G401 (cell line): ENCODE results near the gene AADACL4. TPM values are rescaled to one million over a fixed set of nuclear protein-coding genes. Genes with fewer than 3 reads are reported as not detected.

Experiments
- DNase-seq: peaks from one replicate; pipeline ENCODE4 v3.0.0-alpha.2; 2015; ENCODE audit warnings: low spot score
- in situ Hi-C: cut with HindIII; loops from 2 replicates; pipeline ENCODE4 v1.10.0; 2016; ENCODE audit warnings: low sequenced_read_pairs, mixed read lengths
- total RNA-seq: library from RNA; depleted of rRNA; stranded (reverse); fragments of >200 nt; shearing (Covaris generic); gene quantifications from 2 replicates; pipeline ENCODE4 v1.2.3, GENCODE V29; 2014; rRNA removed

The AADACL4 gene
- total RNA-seq = not detected in 2 replicates

DNA sequence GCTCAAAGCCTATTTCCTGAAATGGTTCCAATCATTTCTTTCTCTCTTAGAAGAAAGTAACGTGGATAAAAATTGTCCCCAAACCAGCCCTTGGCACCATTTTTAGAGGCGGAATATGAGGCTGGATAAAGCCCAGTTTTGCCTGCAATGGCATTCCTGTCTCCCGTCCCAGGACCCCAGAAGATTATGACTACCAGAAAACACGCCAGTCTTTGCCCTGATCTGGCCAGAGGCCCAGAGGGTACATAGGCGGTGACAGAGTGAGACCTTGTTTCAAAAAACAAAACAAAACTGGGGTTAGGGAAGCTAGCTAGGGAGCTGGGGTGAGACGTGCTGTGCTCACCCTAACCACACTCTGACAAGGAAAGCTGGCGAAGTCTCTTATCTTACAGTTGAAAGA lies at the start of gene AADACL4:
Gene AADACL4, plus strand, starts transcription at position 301 of the 400 bp plus-strand sequence. CDS start 462 bp downstream, outside the sequence.
- in situ Hi-C loops = no loop called here
- no peak for DNase-seq

- no peak for DNase-seq
- in situ Hi-C loops = no loop called here
These were observed 49.4 kb upstream of the AADACL4 start for GRCh38 chr1:12594490-12594889.

DNA sequence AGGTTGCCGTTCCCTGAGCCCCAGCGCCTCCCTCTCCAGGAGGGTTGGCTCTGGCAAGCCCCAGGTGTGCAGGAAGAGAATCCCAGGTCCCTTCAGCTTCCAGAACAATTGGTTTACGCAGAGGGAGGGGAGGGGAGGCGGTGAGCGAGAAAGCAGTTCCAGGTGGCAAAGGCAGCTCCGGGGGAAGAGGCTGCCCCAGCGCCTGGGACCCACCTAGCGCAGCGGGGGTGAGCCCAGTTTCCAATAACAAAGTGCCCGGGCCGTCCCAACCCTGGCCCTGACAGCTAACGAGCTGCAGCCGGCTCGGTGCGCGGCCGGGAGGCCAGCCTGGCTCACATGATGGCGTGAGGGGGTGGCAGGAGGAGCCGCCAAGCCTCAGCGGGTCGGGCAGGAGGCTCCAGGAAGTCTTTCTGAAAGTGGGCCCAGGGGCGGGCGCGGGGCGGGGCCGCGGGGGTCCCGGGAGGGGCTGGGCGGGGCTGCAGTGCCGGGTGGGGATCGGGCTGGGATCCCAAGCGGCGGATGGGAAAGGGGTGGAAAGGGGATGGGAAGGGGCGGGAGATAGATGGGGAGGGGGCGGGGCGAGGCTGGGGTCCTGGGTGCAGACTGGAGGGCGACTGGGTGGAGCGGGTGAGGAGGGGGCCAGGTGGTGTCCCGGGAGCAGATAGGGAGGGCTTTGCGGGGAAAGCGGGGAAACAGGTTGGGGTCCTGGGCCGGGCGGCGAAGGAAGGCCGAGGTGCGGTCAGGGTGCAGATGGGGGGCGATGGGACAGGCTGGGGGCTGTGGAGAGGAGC lies 48.7 kb upstream of the AADACL4 start:
- no peak for DNase-seq
- in situ Hi-C loops = no loop called here

- in situ Hi-C loops = no loop called here
These were observed 48.2 kb upstream of the AADACL4 start for GRCh38 chr1:12595757-12596006.

GRCh38 chr1:12596007-12596821 lies 47.7 kb upstream of the AADACL4 start:
- in situ Hi-C loops = no loop called here
- DNase-seq = no peak

More at GRCh38 chr1:12595757-12596006, 48.2 kb upstream of the AADACL4 start:
- DNase-seq = no peak

DNA sequence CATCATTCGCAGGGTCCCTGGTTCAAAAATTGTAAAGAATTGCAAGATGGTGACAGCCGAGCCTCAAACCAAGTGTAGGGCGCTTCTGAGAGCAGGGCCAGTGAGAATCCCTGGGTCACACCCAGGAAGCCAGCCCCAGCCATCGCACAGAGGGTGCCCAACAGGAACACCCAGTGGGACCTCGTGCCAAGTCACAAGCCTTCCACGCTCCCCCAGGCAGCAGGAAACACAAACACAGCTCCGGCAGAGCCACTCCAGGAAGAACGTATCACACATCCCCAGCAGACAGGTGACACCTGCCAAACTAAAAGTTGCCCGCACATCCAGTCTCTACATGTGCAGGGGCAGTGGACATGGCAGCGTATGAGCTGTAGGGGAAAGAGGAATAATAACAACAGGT lies 46.1 kb upstream of the AADACL4 start:
- in situ Hi-C loops = no loop called here
- DNase-seq = no peak

- DNase-seq = no peak
- in situ Hi-C loops = no loop called here
These were observed 44.9 kb upstream of the AADACL4 start for GRCh38 chr1:12598974-12599373.

DNA sequence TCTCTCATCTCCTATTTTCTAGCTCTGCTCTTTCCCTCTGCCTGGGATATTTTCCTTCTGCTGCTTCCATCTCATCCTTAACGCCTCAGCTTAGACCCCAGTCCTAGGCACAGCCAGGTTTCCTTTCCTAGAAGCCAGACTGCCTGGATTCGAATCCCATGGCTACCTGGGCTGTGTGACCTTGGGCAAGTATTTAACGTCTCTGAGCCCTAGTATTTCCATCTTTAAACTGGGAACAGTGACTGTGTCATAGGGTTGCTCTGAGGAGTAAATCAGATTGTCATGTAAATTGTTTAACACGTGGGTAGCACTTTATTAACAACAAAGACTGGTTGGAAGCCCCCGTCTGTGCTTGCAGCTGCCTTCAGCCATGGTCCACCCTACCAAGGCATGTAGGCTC lies 44.2 kb upstream of the AADACL4 start:
- no peak for DNase-seq
- in situ Hi-C loops = no loop called here

GRCh38 chr1:12600335-12600734 lies 43.5 kb upstream of the AADACL4 start:
- in situ Hi-C loops = no loop called here
- DNase-seq = no peak

DNA sequence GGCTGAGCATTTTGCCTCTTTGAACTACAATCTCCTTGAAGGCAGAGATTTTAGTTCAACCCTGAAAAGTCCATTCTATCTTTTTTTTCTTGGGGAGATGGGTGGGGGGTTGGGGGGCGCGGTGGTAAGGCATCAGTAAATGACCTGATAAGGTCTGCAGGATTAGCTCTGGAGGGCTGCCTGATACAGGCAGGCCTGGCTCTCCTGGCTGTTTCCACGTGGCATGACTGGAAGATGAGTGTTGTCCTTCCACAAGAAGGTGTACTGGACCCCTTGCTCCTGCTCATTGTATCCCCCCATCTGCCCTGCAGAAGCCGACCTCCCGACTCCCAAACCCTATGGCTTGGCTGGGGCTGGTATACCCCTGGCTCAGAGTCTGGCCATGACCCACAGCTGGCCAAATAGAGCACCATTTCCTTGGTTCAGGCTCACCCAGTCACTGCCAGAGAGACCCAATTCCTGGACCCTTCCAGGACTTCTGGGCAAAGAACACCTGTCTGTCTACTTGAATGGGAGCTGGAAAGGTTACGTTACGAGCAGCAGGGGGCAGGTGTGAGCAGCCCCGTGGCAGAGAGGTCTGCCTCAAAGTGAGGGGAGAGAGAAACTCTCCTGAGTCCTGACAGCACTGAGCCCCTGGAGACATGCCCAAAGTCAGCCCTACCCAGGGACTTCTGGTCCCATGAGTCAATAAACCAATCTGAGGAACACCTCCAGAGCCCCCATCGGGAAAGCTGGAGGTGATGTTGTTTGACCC lies 42.8 kb upstream of the AADACL4 start:
- in situ Hi-C loops = no loop called here
- no peak for DNase-seq

DNA sequence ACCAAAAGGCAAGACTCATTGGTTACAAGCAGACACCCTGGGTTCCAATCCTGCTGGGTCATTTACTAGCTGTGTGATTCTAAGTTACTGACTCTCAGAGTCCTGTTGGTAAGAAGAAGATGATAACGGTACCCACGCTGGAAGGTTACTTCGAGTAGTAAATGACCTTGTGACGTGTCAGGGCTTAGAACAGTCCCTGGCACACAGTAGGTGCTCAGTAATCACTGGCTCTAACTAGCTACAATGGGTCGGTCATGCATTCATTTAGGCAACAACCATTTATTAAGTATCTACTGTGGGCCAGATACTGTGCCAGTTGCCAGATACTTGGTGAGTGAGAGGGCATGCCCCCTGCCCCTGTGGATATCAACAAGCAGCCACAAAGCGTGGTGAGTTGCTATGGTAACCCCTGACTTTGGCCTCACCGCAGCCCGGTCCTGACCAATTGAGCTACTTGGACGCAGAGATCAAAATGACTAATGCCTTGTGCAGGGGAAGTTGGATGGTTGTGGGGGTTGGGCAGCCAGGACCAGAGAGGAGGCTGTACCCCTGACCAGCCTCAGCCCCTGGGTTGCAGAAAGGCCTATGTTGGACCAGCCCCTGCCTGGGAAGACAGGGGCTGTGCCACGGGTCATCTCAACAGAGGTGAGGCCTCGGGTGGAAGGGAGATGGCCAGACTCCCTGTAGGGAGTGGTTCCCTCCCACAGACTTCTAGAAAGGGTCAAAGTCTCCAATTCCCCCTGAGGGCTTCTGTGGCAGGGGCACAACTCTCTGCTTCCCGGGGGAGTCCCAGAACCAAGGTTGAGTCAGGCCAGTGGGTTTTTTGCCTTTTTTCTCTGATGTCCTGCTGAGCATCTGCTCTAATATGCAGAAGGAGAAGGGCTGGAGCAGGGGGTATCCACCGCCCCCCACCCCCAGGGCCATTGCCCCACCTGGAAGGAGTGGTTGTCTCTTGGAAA lies 41.9 kb upstream of the AADACL4 start:
- DNase-seq = no peak
- in situ Hi-C loops = no loop called here

GRCh38 chr1:12602659-12603024 lies 41.2 kb upstream of the AADACL4 start:
- in situ Hi-C loops = no loop called here
- DNase-seq = no peak

GRCh38 chr1:12603224-12603623 lies 40.7 kb upstream of the AADACL4 start:
- no peak for DNase-seq
- in situ Hi-C loops = no loop called here

DNA sequence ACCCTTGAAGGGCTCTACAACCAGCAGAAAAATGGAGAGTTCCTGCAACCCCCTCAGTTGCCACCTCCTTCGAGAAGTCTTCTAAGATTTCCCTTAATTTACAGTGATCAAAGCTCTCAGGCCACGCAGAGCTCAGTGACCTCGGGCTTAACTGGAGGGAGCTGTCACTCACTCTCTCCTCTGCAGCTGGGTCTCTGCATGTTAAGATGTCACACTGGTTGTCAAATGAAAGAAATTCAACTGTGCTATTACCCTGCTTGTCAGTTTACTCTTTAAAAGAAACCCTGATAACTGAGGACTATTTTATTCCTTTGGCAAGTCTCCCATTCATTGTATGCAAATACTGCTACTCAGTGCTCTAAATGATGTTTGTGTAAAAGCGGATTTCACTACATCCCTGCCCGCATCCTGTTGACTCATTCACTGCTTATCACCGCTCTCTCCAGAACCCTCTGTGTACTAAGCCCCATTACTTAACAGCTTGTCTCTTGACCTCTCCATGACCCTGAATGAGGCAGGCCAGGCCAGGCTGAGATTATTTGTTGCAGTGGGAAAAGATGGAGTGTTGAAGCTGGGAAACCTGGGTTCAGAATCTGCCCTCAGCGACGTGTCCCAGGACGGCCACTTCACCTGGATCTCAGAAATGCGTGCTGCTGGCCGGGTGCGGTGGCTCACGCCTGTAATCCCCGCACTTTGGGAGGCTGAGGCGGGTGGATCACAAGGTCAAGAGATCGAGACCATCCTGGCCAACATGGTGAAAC lies 39.6 kb upstream of the AADACL4 start:
- in situ Hi-C loops = no loop called here
- no peak for DNase-seq

DNA sequence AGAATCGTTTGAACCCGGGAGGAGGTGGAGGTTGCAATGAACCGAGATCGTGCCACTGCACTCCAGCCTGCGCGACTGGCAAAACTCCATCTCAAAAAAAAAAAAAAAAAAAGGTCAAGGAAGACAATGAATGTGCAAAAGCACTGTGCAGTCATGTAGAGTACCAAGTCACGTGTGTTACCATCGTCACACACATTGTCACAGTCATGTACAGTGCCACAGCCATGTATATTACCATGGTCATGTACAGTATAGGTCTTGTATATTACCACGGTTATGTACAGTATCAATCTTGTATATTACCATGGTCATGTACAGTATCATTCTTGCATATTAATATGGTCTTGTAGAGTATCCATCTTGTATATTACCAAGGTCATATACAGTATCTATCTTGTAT lies 38.9 kb upstream of the AADACL4 start:
- no peak for DNase-seq
- in situ Hi-C loops = no loop called here

DNA sequence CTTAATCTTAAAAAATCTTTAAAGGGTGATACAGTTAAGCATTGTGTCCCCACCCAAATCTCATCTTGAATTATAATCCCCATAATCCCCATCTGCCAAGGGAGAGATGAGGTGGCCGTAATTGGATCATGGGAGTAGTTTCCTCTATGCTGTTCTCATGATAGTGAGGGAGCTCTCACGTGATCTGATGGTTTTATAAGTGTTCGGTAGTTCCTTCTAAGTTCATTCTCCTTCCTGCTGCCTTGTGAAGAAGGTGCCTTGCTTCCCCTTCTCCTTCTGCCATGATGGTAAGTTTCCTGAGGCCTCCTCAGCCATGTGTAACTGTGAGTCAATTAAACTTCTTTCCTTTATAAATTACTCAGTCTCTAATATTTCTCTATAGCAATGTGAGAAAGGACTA lies 36.6 kb upstream of the AADACL4 start:
- in situ Hi-C loops = no loop called here
- DNase-seq = no peak

- in situ Hi-C loops = no loop called here
These were observed 35.5 kb upstream of the AADACL4 start for GRCh38 chr1:12608311-12608957.

GRCh38 chr1:12609469-12610003 lies 34.3 kb upstream of the AADACL4 start:
- in situ Hi-C loops = no loop called here
- no peak for DNase-seq

More at GRCh38 chr1:12608311-12608957, 35.5 kb upstream of the AADACL4 start:
- no peak for DNase-seq
